Body of pancreas (tissue), 4 donors: Measurements from ENCODE around the gene BRSK1.

ENCODE experiments used
- POLR2A ChIP-seq, 3 donors: fragments of 450-650 bp; IDR thresholded peaks; one replicate each; pipeline ENCODE4 v1.6.1; 2016; ENCODE audit warnings: antibody characterized with exemption in 3 of 3, mild to moderate bottlenecking in 2 of 3
- TF ChIP-seq, protein P1 (sequence below), 7 experiments: fragments of 450-650 bp in 4 of 7; fragments of 200-600 bp in 3 of 7; sonication (generic) in 3 of 7; IDR thresholded peaks; one replicate each; pipeline ENCODE4 v1.5.1; 2016 to 2019; ENCODE audit warnings: antibody characterized with exemption in 7 of 7

DNA sequence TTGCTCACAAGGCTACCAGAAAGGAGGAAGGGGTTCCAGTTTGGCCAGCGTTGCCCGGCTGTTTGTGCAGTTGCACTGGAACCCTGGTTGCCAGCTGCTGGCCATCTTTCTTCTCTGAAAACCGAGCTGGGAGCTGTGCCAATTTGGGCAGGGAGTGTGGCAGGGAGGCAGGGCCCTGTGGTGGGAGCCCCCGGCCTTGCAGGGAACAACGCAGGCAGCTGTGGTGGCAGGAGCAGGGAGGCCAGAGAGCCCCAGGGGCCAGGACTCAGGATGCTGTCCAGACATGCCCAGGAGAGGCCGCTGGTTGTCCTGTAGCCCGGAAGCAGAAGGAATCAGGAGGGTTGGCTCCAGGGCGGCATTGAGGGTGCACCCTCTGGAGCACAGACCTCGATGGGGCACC is 60.6 kb downstream of the BRSK1 start:
- no peak for TF ChIP-seq POLR2A (IDR thresholded peaks at IDR 0.05)
- TF ChIP-seq, protein P1, sequence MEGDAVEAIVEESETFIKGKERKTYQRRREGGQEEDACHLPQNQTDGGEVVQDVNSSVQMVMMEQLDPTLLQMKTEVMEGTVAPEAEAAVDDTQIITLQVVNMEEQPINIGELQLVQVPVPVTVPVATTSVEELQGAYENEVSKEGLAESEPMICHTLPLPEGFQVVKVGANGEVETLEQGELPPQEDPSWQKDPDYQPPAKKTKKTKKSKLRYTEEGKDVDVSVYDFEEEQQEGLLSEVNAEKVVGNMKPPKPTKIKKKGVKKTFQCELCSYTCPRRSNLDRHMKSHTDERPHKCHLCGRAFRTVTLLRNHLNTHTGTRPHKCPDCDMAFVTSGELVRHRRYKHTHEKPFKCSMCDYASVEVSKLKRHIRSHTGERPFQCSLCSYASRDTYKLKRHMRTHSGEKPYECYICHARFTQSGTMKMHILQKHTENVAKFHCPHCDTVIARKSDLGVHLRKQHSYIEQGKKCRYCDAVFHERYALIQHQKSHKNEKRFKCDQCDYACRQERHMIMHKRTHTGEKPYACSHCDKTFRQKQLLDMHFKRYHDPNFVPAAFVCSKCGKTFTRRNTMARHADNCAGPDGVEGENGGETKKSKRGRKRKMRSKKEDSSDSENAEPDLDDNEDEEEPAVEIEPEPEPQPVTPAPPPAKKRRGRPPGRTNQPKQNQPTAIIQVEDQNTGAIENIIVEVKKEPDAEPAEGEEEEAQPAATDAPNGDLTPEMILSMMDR (IDR thresholded peaks at IDR 0.05) = no peak
